MM.1S (cell line): Measurements from ENCODE around the gene SEC23B.

Source experiments
- DNase-seq: peaks from one replicate; pipeline ENCODE4 v3.0.0-alpha.2; 2015
- H2AFZ ChIP-seq: fragments of 300-600 bp; sonication (generic); 2 replicates; pipeline ENCODE4 v1.6.0; 2016; ENCODE audit warnings: antibody characterized with exemption, low read length
- H3F3A ChIP-seq: fragments of 300-600 bp; sonication (generic); 2 replicates; pipeline ENCODE4 v1.6.1; 2016; ENCODE audit warnings: mild to moderate bottlenecking, antibody characterized with exemption, low read length, moderate library complexity, mixed read lengths; ENCODE audit not compliant: insufficient read depth
- H3K27ac ChIP-seq: fragments of 300-600 bp; sonication (generic); 2 replicates; pipeline ENCODE4 v1.5.1; 2016; ENCODE audit warnings: mild to moderate bottlenecking, low read length
- H3K27me3 ChIP-seq: fragments of 300-600 bp; sonication (generic); replicated peaks from 2 replicates; pipeline ENCODE4 v1.6.0; 2016; ENCODE audit warnings: low read length; ENCODE audit not compliant: insufficient read depth
- H3K36me3 ChIP-seq: fragments of 300-600 bp; sonication (generic); replicated peaks from 2 replicates; pipeline ENCODE4 v1.6.1; 2016; ENCODE audit warnings: mild to moderate bottlenecking, low read length, mixed read lengths; ENCODE audit not compliant: insufficient read depth
- H3K4me1 ChIP-seq: fragments of 300-600 bp; sonication (generic); 2 replicates; pipeline ENCODE4 v1.6.1; 2016; ENCODE audit warnings: low read length, mixed read lengths
- H3K4me2 ChIP-seq: fragments of 300-600 bp; sonication (generic); 2 replicates; pipeline ENCODE4 v1.6.0; 2016; ENCODE audit warnings: low read depth, low read length
- H3K4me3 ChIP-seq: fragments of 300-600 bp; sonication (generic); 2 replicates; pipeline ENCODE4 v1.5.1; 2016; ENCODE audit warnings: low read length, mixed read lengths
- H3K79me2 ChIP-seq: fragments of 300-600 bp; sonication (generic); 2 replicates; pipeline ENCODE4 v1.6.1; 2016; ENCODE audit warnings: mixed run types, low read length, mixed read lengths
- H3K9ac ChIP-seq: fragments of 300-600 bp; sonication (generic); 2 replicates; pipeline ENCODE4 v1.6.1; 2016; ENCODE audit warnings: low read length, mixed read lengths
- H3K9me2 ChIP-seq: fragments of 300-600 bp; sonication (generic); replicated peaks from 2 replicates; pipeline ENCODE4 v1.6.1; 2016; ENCODE audit warnings: mild to moderate bottlenecking, low read length, mixed read lengths; ENCODE audit not compliant: insufficient read depth
- H3K9me3 ChIP-seq: fragments of 300-600 bp; sonication (generic); replicated peaks from 2 replicates; pipeline ENCODE4 v1.6.1; 2016; ENCODE audit warnings: mild to moderate bottlenecking, low read length, mixed read lengths; ENCODE audit not compliant: insufficient read depth
- H4K20me1 ChIP-seq: fragments of 300-600 bp; sonication (generic); 2 replicates; pipeline ENCODE4 v1.6.1; 2016; ENCODE audit warnings: mild to moderate bottlenecking, low read length, moderate library complexity, mixed read lengths; ENCODE audit not compliant: insufficient read depth
- CTCF ChIP-seq: fragments of 300-600 bp; sonication (generic); IDR thresholded peaks from 2 replicates; pipeline ENCODE4 v1.5.1; 2016; ENCODE audit warnings: antibody characterized with exemption, low read length, mixed read lengths
- EZH2 ChIP-seq: fragments of 300-600 bp; sonication (generic); optimal IDR thresholded peaks from 2 replicates; pipeline ENCODE3; 2017; ENCODE audit warnings: low read depth, mild to moderate bottlenecking, antibody characterized with exemption, low read length, mixed read lengths
- EZH2phosphoT487 ChIP-seq: fragments of 300-600 bp; sonication (generic); IDR thresholded peaks from 2 replicates; pipeline ENCODE4 v1.6.1; 2018; ENCODE audit warnings: antibody characterized with exemption, low read length

Gene SEC23B

GRCh38 chr20:18545566-18545965, 37.8 kb downstream of the SEC23B start:
- TF ChIP-seq EZH2phosphoT487: no peak
- no peak for TF ChIP-seq CTCF
- no peak for TF ChIP-seq EZH2
- H3K4me3 ChIP-seq: no peak overlapping the region
- H3F3A ChIP-seq: no peaks in the 10 kb centered on the region

GRCh38 chr20:18548465-18548864, 40.7 kb downstream of the SEC23B start:
- no peaks in the 10 kb centered on the region for H3K4me1 ChIP-seq
- no peaks in the 10 kb centered on the region for H3K9me2 ChIP-seq
- H3K27ac ChIP-seq: no peak overlapping the region
- H3K4me2 ChIP-seq: no peak overlapping the region
- no peaks in the 10 kb centered on the region for H3K27me3 ChIP-seq
- H4K20me1 ChIP-seq: no peaks in the 10 kb centered on the region
- TF ChIP-seq CTCF: no peak
- H3K36me3 ChIP-seq: peaks cover 2% of the 10 kb centered on the region; the same call in 1 of the 2 replicates
- H3K9me3 ChIP-seq: no peaks in the 10 kb centered on the region
- no peak overlapping the region for H3K9ac ChIP-seq
- no peaks in the 10 kb centered on the region for H3K79me2 ChIP-seq
- no peak for DNase-seq
- no peak overlapping the region for H3K4me3 ChIP-seq
- H3F3A ChIP-seq: no peaks in the 10 kb centered on the region; the same call in 1 of the 2 replicates
- no peak overlapping the region for H2AFZ ChIP-seq

More at GRCh38 chr20:18545566-18545965, 37.8 kb downstream of the SEC23B start:
- H3K27me3 ChIP-seq: no peaks in the 10 kb centered on the region
- no peak overlapping the region for H3K27ac ChIP-seq
- no peak overlapping the region for H2AFZ ChIP-seq
- H3K9me2 ChIP-seq: no peaks in the 10 kb centered on the region
- no peaks in the 10 kb centered on the region for H3K4me1 ChIP-seq
- no peaks in the 10 kb centered on the region for H3K79me2 ChIP-seq
- H3K9me3 ChIP-seq: no peaks in the 10 kb centered on the region
- no peaks in the 10 kb centered on the region for H4K20me1 ChIP-seq
- no peaks in the 10 kb centered on the region; the same call in 1 of the 2 replicates for H3K36me3 ChIP-seq
- H3K9ac ChIP-seq: no peak overlapping the region
- DNase-seq: no peak
- no peak overlapping the region for H3K4me2 ChIP-seq

GRCh38 chr20:18553746-18554145, 46.0 kb downstream of the SEC23B start:
- Histone ChIP-seq H3K36me3 (peaks cover 5% of the 10 kb centered on the region), H3K27me3 (no peaks in the 10 kb centered on the region), H3K27ac (no peak overlapping the region), H3K4me2 (no peak overlapping the region), H3K9me3 (no peaks in the 10 kb centered on the region), H3K9me2 (no peaks in the 10 kb centered on the region), H3K79me2 (no peaks in the 10 kb centered on the region), H3K9ac (no peak overlapping the region), H3F3A (no peaks in the 10 kb centered on the region; the same call in 1 of the 2 replicates), H2AFZ (no peak overlapping the region), H3K4me3 (no peak overlapping the region), H3K4me1 (no peaks in the 10 kb centered on the region), H4K20me1 (no peaks in the 10 kb centered on the region)
- no peak for TF ChIP-seq EZH2phosphoT487
- no peak for TF ChIP-seq CTCF
- no peak for TF ChIP-seq EZH2
- DNase-seq: no peak
